CD14-positive monocyte (primary cell): Measurements from ENCODE around the gene SYTL5. TPM values are rescaled to one million over a fixed set of nuclear protein-coding genes. Genes with fewer than 3 reads are reported as not detected.

Experiments
- DNase-seq, 3 donors: peaks; one replicate each; pipeline ENCODE4 v3.0.0-alpha.2; 2011 to 2022
- H2AFZ ChIP-seq: 2 replicates; pipeline ENCODE4 v1.6.0; 2012; ENCODE audit warnings: mild to moderate bottlenecking, low read depth, low read length, inconsistent platforms; ENCODE audit not compliant: insufficient read depth, poor library complexity, severe bottlenecking
- H3K27ac ChIP-seq, 2 donors: 1 replicate in 1 of 2; 2 replicates in 1 of 2; pipeline ENCODE4 v1.5.1; 2012 to 2013; ENCODE audit warnings: low read length in 2 of 2, control low read depth in 1 of 2, inconsistent platforms in 1 of 2, low read depth in 1 of 2, mild to moderate bottlenecking in 1 of 2
- H3K27me3 ChIP-seq, 2 donors: one replicate each; pipeline versions ENCODE4 v1.6.0 to v1.6.1; 2011 to 2013; ENCODE audit warnings: low read length in 2 of 2; ENCODE audit not compliant: control insufficient read depth in 2 of 2, insufficient read depth in 2 of 2
- H3K36me3 ChIP-seq, 2 donors: replicated peaks in 1 of 2; 1 replicate in 1 of 2; 2 replicates in 1 of 2; pipeline versions ENCODE4 v1.5.1 to v1.6.1; 2012 to 2013; ENCODE audit warnings: low read length in 2 of 2, control low read depth in 1 of 2, inconsistent platforms in 1 of 2, mild to moderate bottlenecking in 1 of 2; ENCODE audit not compliant: insufficient read depth in 2 of 2, control insufficient read depth in 1 of 2
- H3K4me1 ChIP-seq, 2 donors: 1 replicate in 1 of 2; 2 replicates in 1 of 2; pipeline versions ENCODE4 v1.5.1 to v1.6.1; 2012 to 2013; ENCODE audit warnings: low read length in 2 of 2, control low read depth in 1 of 2, inconsistent platforms in 1 of 2, mild to moderate bottlenecking in 1 of 2, moderate library complexity in 1 of 2; ENCODE audit not compliant: insufficient read depth in 2 of 2, control insufficient read depth in 1 of 2
- H3K4me2 ChIP-seq: replicated peaks from 2 replicates; pipeline ENCODE3; 2012; ENCODE audit warnings: low read length, moderate library complexity, mild to moderate bottlenecking; ENCODE audit not compliant: poor library complexity, severe bottlenecking; ENCODE audit errors: extremely low read depth
- H3K4me3 ChIP-seq, 3 experiments: fragments of 200-600 bp in 1 of 3; sonication (generic) in 1 of 3; replicated peaks in 1 of 3; 1 replicate in 2 of 3; 2 replicates in 1 of 3; pipeline ENCODE4 v1.5.1; 2011 to 2013; ENCODE audit warnings: low read length in 3 of 3, mild to moderate bottlenecking in 3 of 3, control low read depth in 2 of 3, low read depth in 2 of 3, inconsistent platforms in 1 of 3, moderate library complexity in 1 of 3
- H3K79me2 ChIP-seq: 2 replicates; pipeline ENCODE4 v1.6.0; 2012; ENCODE audit warnings: mild to moderate bottlenecking, control low read depth, inconsistent platforms, low read length, moderate library complexity; ENCODE audit not compliant: insufficient read depth
- H3K9ac ChIP-seq: 2 replicates; pipeline ENCODE4 v1.6.0; 2017; ENCODE audit warnings: low read length, mild to moderate bottlenecking; ENCODE audit not compliant: insufficient read depth, poor library complexity, severe bottlenecking
- H3K9me3 ChIP-seq, 2 donors: replicated peaks in 1 of 2; 1 replicate in 1 of 2; 2 replicates in 1 of 2; pipeline versions ENCODE4 v1.5.1 to v1.6.1; 2012 to 2013; ENCODE audit warnings: low read length in 2 of 2, control low read depth in 1 of 2; ENCODE audit not compliant: control insufficient read depth in 1 of 2, insufficient read depth in 1 of 2
- H4K20me1 ChIP-seq: 2 replicates; pipeline ENCODE4 v1.6.0; 2012; ENCODE audit warnings: mild to moderate bottlenecking, low read length, control low read depth, moderate library complexity; ENCODE audit not compliant: insufficient read depth
- H3K27ac Mint-ChIP-seq, 7 donors: one replicate each; pipeline ENCODE4 v1.8.0; 2020; ENCODE audit warnings: mild to moderate bottlenecking in 7 of 7, mixed read lengths in 7 of 7, moderate library complexity in 6 of 7, inconsistent platforms in 2 of 7
- H3K27me3 Mint-ChIP-seq, 3 donors: one replicate each; pipeline ENCODE4 v1.8.0; 2021 to 2022; ENCODE audit warnings: low read depth in 3 of 3, mild to moderate bottlenecking in 3 of 3, mixed read lengths in 3 of 3, moderate library complexity in 3 of 3, inconsistent platforms in 1 of 3
- H3K36me3 Mint-ChIP-seq, 2 donors: one replicate each; pipeline ENCODE4 v1.8.0; 2020; ENCODE audit warnings: mixed read lengths in 2 of 2, inconsistent platforms in 1 of 2, mild to moderate bottlenecking in 1 of 2
- H3K4me1 Mint-ChIP-seq: one replicate; pipeline ENCODE4 v1.8.0; 2020; ENCODE audit warnings: mild to moderate bottlenecking, mixed read lengths
- H3K4me3 Mint-ChIP-seq, 2 donors: one replicate each; pipeline ENCODE4 v1.8.0; 2020; ENCODE audit warnings: mild to moderate bottlenecking in 2 of 2, mixed read lengths in 2 of 2, moderate library complexity in 1 of 2
- H3K9me3 Mint-ChIP-seq, 7 donors: one replicate each; pipeline ENCODE4 v1.8.0; 2020 to 2022; ENCODE audit warnings: mixed read lengths in 7 of 7, mild to moderate bottlenecking in 6 of 7, moderate library complexity in 6 of 7, inconsistent platforms in 2 of 7
- WGBS: methylation state at CpG from one replicate; pipeline ENCODE4 v1.1.5; 2013; ENCODE audit warnings: missing lambda C conversion rate; ENCODE audit not compliant: insufficient coverage; 5-methylcytosine and 5-hydroxymethylcytosine counted together
- intact Hi-C, 2 donors: fragments of 100-400 bp; cut with micrococcal nuclease; formaldehyde crosslinking; loops; one replicate each; pipeline versions ENCODE4 v1.15.0 to v1.15.1; 2023
- polyA plus RNA-seq, 3 donors: library from polyadenylated mRNA; depleted of rRNA in 1 of 3; unstranded in 2 of 3; stranded (reverse) in 1 of 3; fragments of 300-500 nt in 2 of 3; fragments of >200 nt in 1 of 3; fragmentation: Illumina TruSeq in 2 of 3; gene quantifications; 1 replicate in 2 of 3; 2 replicates in 1 of 3; pipeline ENCODE4 v1.2.3, GENCODE V29; 2012 to 2021
- TF ChIP-seq, protein P1 (sequence below): fragments of 200-600 bp; IDR thresholded peaks from one replicate; pipeline ENCODE4 v1.8.0; 2022; ENCODE audit warnings: antibody characterized with exemption, mild to moderate bottlenecking

SYTL5 gene
- polyA plus RNA-seq, 3 donors, result not detected

GRCh38 chrX:38095971-38096529 lies 89.7 kb downstream of the SYTL5 start:
- H3K4me1 ChIP-seq, result no peaks in the 10 kb centered on the region
- no peaks in the 10 kb centered on the region for H4K20me1 ChIP-seq
- peaks cover 0 to 9% of the 10 kb centered on the region in 2 donors for H3K9me3 ChIP-seq
- Mint-ChIP-seq H3K36me3 (no peaks in the 10 kb centered on the region), H3K9me3 (peaks cover 0 to 11% (median 2%) of the 10 kb centered on the region in 7 donors), H3K27ac (no peak overlapping the region), H3K4me3 (no peak overlapping the region), H3K4me1 (no peaks in the 10 kb centered on the region), H3K27me3 (peaks cover 0 to 3% (median 2%) of the 10 kb centered on the region in 3 donors)
- no peak overlapping the region for H3K27ac ChIP-seq
- H3K36me3 ChIP-seq, result no peaks in the 10 kb centered on the region
- no peak for DNase-seq
- H3K4me3 ChIP-seq, result no peak overlapping the region
- no peak overlapping the region for H3K9ac ChIP-seq
- no peaks in the 10 kb centered on the region for H3K79me2 ChIP-seq
- intact Hi-C loops, result no loop called here
- no CpG with 5 or more reads among the region's 4 CpGs for WGBS
- H2AFZ ChIP-seq, result no peak overlapping the region
- TF ChIP-seq, protein P1, sequence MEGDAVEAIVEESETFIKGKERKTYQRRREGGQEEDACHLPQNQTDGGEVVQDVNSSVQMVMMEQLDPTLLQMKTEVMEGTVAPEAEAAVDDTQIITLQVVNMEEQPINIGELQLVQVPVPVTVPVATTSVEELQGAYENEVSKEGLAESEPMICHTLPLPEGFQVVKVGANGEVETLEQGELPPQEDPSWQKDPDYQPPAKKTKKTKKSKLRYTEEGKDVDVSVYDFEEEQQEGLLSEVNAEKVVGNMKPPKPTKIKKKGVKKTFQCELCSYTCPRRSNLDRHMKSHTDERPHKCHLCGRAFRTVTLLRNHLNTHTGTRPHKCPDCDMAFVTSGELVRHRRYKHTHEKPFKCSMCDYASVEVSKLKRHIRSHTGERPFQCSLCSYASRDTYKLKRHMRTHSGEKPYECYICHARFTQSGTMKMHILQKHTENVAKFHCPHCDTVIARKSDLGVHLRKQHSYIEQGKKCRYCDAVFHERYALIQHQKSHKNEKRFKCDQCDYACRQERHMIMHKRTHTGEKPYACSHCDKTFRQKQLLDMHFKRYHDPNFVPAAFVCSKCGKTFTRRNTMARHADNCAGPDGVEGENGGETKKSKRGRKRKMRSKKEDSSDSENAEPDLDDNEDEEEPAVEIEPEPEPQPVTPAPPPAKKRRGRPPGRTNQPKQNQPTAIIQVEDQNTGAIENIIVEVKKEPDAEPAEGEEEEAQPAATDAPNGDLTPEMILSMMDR, result no peak
- no peaks in the 10 kb centered on the region for H3K27me3 ChIP-seq
- no peak overlapping the region for H3K4me2 ChIP-seq

DNA sequence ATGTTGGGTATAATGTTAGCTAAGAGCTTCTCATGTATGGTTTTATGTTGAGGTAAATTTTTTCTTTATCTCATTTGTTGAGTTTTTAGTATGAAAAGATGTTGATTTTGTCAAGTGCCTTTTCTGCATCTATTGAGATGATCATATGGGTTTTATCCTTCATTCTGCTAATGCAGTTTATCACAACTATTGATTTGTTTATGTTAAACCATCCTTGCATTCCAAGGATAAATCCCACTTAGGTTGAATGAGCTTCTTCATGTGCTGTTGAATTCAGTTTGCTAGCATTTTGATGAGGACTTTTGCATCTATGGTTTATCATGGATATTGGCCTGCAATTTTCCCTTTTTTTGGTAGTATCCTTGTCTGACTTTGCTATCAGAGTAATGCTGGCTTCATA lies 93.3 kb downstream of the SYTL5 start:
- H3K4me1 Mint-ChIP-seq, result peaks cover 9% of the 10 kb centered on the region
- peaks cover 0 to 9% of the 10 kb centered on the region in 2 donors for H3K9me3 ChIP-seq
- H3K36me3 Mint-ChIP-seq, result no peaks in the 10 kb centered on the region
- no peak overlapping the region for H3K27ac ChIP-seq
- no peak overlapping the region for H3K4me3 Mint-ChIP-seq
- no peaks in the 10 kb centered on the region for H4K20me1 ChIP-seq
- no peaks in the 10 kb centered on the region for H3K79me2 ChIP-seq
- no peak overlapping the region for H3K4me2 ChIP-seq
- peaks cover 0 to 11% (median 2%) of the 10 kb centered on the region in 7 donors for H3K9me3 Mint-ChIP-seq
- no peak for DNase-seq
- H3K36me3 ChIP-seq, result no peaks in the 10 kb centered on the region
- peaks cover 0 to 8% of the 10 kb centered on the region in 2 donors for H3K4me1 ChIP-seq
- no peak overlapping the region for H2AFZ ChIP-seq
- no peak overlapping the region for H3K27ac Mint-ChIP-seq
- intact Hi-C loops, result no loop called here
- TF ChIP-seq, protein P1, result no peak
- H3K27me3 ChIP-seq, result no peaks in the 10 kb centered on the region
- H3K27me3 Mint-ChIP-seq, result peaks cover 0 to 2% (median 2%) of the 10 kb centered on the region in 3 donors
- no peak overlapping the region for H3K9ac ChIP-seq
- H3K4me3 ChIP-seq, result no peak overlapping the region
